GM18517 (cell line): ENCODE measurements around the gene EPB41.
"Not testable (repeated sequence)": the region's sequence is repeated elsewhere in the genome, so short reads cannot be mapped to it uniquely, and the experiment has no call there.

Source experiments
- ATAC-seq: cut with Tn5 transposase; IDR thresholded peaks from one replicate; pipeline ENCODE4 v1.9.1; 2021; ENCODE audit warnings: mild to moderate bottlenecking, moderate library complexity; ENCODE audit not compliant: unreplicated experiment

The EPB41 gene

GRCh38 chr1:29094433-29094832 lies 180.1 kb downstream of the EPB41 start:
- ATAC-seq, result no peak

- no peak for ATAC-seq
Measured at GRCh38 chr1:29094954-29095353, 180.6 kb downstream of the EPB41 start.

GRCh38 chr1:29096231-29096886 lies 182.0 kb downstream of the EPB41 start:
- ATAC-seq, result no peak

GRCh38 chr1:29099286-29099685 lies 184.9 kb downstream of the EPB41 start:
- ATAC-seq, result no peak

- no peak for ATAC-seq
Measured at GRCh38 chr1:29100487-29100886, 186.1 kb downstream of the EPB41 start.

- no peak for ATAC-seq
Measured at GRCh38 chr1:29105822-29106221, 191.5 kb downstream of the EPB41 start.

GRCh38 chr1:29108041-29108440 lies 193.7 kb downstream of the EPB41 start:
- not testable (repeated sequence) for ATAC-seq

- ATAC-seq, result no peak
Measured at GRCh38 chr1:29112705-29113412, 198.5 kb downstream of the EPB41 start.

- no peak for ATAC-seq
Measured at GRCh38 chr1:29113413-29114117, 199.2 kb downstream of the EPB41 start.

- ATAC-seq, result no peak
Measured at GRCh38 chr1:29114654-29115053, 200.3 kb downstream of the EPB41 start.

- ATAC-seq, result no peak
Measured at GRCh38 chr1:29117381-29117780, 203.0 kb downstream of the EPB41 start.

GRCh38 chr1:29119121-29119929 lies 205.0 kb downstream of the EPB41 start:
- no peak for ATAC-seq

- ATAC-seq, result no peak
Measured at GRCh38 chr1:29120367-29120766, 206.0 kb downstream of the EPB41 start.

- ATAC-seq, result no peak
Measured at GRCh38 chr1:29120947-29121485, 206.6 kb downstream of the EPB41 start.

- ATAC-seq, result no peak
Measured at GRCh38 chr1:29121516-29121935, 207.2 kb downstream of the EPB41 start.

- ATAC-seq, result no peak
Measured at GRCh38 chr1:29121936-29122681, 207.7 kb downstream of the EPB41 start.

- no peak for ATAC-seq
Measured at GRCh38 chr1:29122682-29123052, 208.3 kb downstream of the EPB41 start.

- ATAC-seq, result no peak
Measured at GRCh38 chr1:29123053-29123886, 208.9 kb downstream of the EPB41 start.

- ATAC-seq, result no peak
Measured at GRCh38 chr1:29123887-29124365, 209.6 kb downstream of the EPB41 start, which contains the start of gene TMEM200B. TMEM200B (minus strand) TSS chr1:29123903; CDS start chr1:29121828, 2,075 bp downstream.
